Smooth muscle cell (in vitro differentiated cells): ENCODE measurements around the gene MCM5. TPM values are rescaled to one million over a fixed set of nuclear protein-coding genes. Genes with fewer than 3 reads are reported as not detected.
"Not testable (repeated sequence)": the region's sequence is repeated elsewhere in the genome, so short reads cannot be mapped to it uniquely, and the experiment has no call there.

Source experiments
- DNase-seq: peaks from one replicate; lab custom pipeline; 2025; ENCODE audit not compliant: unreplicated experiment; lab: John Stamatoyannopoulos, UW
- H2AFZ ChIP-seq: fragments of 200-600 bp; sonication (generic); 2 replicates; pipeline ENCODE4 v1.6.0; 2016; ENCODE audit warnings: antibody characterized with exemption, low read depth, mild to moderate bottlenecking
- H3F3A ChIP-seq: fragments of 200-600 bp; sonication (generic); 2 replicates; pipeline ENCODE4 v1.6.0; 2017; ENCODE audit warnings: antibody characterized with exemption, low read depth
- H3K27ac ChIP-seq: fragments of 200-600 bp; sonication (generic); 2 replicates; pipeline ENCODE4 v1.5.1; 2016; ENCODE audit warnings: low read depth, mild to moderate bottlenecking
- H3K27me3 ChIP-seq: fragments of 200-600 bp; sonication (generic); 2 replicates; pipeline ENCODE4 v1.6.1; 2016; ENCODE audit warnings: low read depth, mild to moderate bottlenecking
- H3K36me3 ChIP-seq: fragments of 200-600 bp; sonication (generic); 2 replicates; pipeline ENCODE4 v1.5.1; 2016; ENCODE audit warnings: low read depth
- H3K4me1 ChIP-seq: fragments of 200-600 bp; sonication (generic); 2 replicates; pipeline ENCODE4 v1.5.1; 2016; ENCODE audit warnings: low read depth
- H3K4me2 ChIP-seq: fragments of 200-600 bp; sonication (generic); 2 replicates; pipeline ENCODE4 v1.6.0; 2016; ENCODE audit warnings: mild to moderate bottlenecking
- H3K4me3 ChIP-seq: fragments of 200-600 bp; sonication (generic); 2 replicates; pipeline ENCODE4 v1.5.1; 2016; ENCODE audit warnings: mild to moderate bottlenecking
- H3K79me2 ChIP-seq: fragments of 200-600 bp; sonication (generic); 2 replicates; pipeline ENCODE4 v1.6.0; 2016; ENCODE audit warnings: low read depth, mild to moderate bottlenecking
- H3K9ac ChIP-seq: fragments of 200-600 bp; sonication (generic); 2 replicates; pipeline ENCODE4 v1.6.0; 2016; ENCODE audit warnings: low read depth
- H3K9me3 ChIP-seq: fragments of 200-600 bp; sonication (generic); replicated peaks from 2 replicates; pipeline ENCODE4 v1.5.1; 2016; ENCODE audit warnings: low read depth
- H4K20me1 ChIP-seq: fragments of 200-600 bp; sonication (generic); 2 replicates; pipeline ENCODE4 v1.6.0; 2016; ENCODE audit warnings: low read depth
- WGBS: methylation state at CpG from one replicate; pipeline ENCODE4 v1.1.7; 2016; ENCODE audit warnings: low lambda C conversion rate; 5-methylcytosine and 5-hydroxymethylcytosine counted together
- polyA plus RNA-seq: library from polyadenylated mRNA; unstranded; fragments of >200 nt; fragmentation: Nextera tagmentation; extraction: Ambion mirVana; gene quantifications from 2 replicates; pipeline ENCODE4 v1.2.1, GENCODE V29; 2016
- total RNA-seq: library from RNA; depleted of rRNA; stranded (reverse); fragments of >200 nt; gene quantifications from 2 replicates; pipeline ENCODE4 v1.2.3, GENCODE V29; 2014
- TF ChIP-seq, protein P1 (sequence below): fragments of 200-600 bp; sonication (generic); IDR thresholded peaks from 2 replicates; pipeline ENCODE4 v1.5.1; 2017; ENCODE audit warnings: borderline replicate concordance, mild to moderate bottlenecking, antibody characterized with exemption; ENCODE audit not compliant: insufficient read depth, poor library complexity, severe bottlenecking

Gene MCM5
- total and polyA plus RNA-seq, 2 experiments from 2014 or later, result 28.7 to 31.9 TPM

- Histone ChIP-seq H3F3A (no peaks in the 10 kb centered on the region), H4K20me1 (no peaks in the 10 kb centered on the region), H3K27ac (no peak overlapping the region), H3K4me2 (no peak overlapping the region), H3K9me3 (no peaks in the 10 kb centered on the region), H3K4me3 (no peak overlapping the region), H3K79me2 (no peaks in the 10 kb centered on the region), H2AFZ (no peak overlapping the region), H3K36me3 (no peaks in the 10 kb centered on the region), H3K4me1 (peaks cover 6% of the 10 kb centered on the region), H3K27me3 (no peaks in the 10 kb centered on the region), H3K9ac (no peak overlapping the region)
- no peak for DNase-seq
- TF ChIP-seq, protein P1, sequence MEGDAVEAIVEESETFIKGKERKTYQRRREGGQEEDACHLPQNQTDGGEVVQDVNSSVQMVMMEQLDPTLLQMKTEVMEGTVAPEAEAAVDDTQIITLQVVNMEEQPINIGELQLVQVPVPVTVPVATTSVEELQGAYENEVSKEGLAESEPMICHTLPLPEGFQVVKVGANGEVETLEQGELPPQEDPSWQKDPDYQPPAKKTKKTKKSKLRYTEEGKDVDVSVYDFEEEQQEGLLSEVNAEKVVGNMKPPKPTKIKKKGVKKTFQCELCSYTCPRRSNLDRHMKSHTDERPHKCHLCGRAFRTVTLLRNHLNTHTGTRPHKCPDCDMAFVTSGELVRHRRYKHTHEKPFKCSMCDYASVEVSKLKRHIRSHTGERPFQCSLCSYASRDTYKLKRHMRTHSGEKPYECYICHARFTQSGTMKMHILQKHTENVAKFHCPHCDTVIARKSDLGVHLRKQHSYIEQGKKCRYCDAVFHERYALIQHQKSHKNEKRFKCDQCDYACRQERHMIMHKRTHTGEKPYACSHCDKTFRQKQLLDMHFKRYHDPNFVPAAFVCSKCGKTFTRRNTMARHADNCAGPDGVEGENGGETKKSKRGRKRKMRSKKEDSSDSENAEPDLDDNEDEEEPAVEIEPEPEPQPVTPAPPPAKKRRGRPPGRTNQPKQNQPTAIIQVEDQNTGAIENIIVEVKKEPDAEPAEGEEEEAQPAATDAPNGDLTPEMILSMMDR, result no peak
- 96% methylated on average over 5 of the region's 5 CpGs for WGBS
Observed at GRCh38 chr22:35394810-35395563, 5.0 kb upstream of the MCM5 start.

DNA sequence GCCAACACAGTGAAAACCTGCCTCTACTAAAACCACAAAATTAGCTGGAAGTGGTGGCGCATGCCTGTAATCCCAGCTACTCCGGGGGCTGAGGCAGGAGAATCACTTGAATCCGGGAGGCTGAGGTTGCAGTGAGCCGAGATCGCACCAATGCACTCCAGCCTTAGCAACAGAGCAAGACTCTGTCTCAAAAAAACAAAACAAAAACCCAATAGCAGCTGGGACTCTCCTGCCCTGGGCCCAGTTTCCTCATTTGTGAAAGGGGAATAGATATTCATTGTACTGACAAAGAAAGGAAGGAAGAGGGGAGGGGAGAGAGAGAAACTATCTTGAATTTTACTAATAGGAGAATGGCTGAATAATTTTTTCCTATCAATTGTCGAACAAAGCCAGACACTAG lies 3.3 kb upstream of the MCM5 start:
- not testable (repeated sequence) for H4K20me1 ChIP-seq, H3K27ac ChIP-seq, H3K4me3 ChIP-seq, H3K27me3 ChIP-seq, H3K9me3 ChIP-seq, H3F3A ChIP-seq, DNase-seq, H3K36me3 ChIP-seq, H3K9ac ChIP-seq, H2AFZ ChIP-seq, H3K4me1 ChIP-seq, H3K4me2 ChIP-seq
- peaks cover 11% of the 10 kb centered on the region for H3K79me2 ChIP-seq
- WGBS, result 80% methylated on average over 6 of the region's 6 CpGs

- Histone ChIP-seq H3K27ac (no peak overlapping the region), H3K4me3 (no peak overlapping the region), H3K36me3 (no peaks in the 10 kb centered on the region), H4K20me1 (no peaks in the 10 kb centered on the region), H3K79me2 (peaks cover 11% of the 10 kb centered on the region), H3K9ac (no peak overlapping the region), H3K27me3 (no peaks in the 10 kb centered on the region), H2AFZ (no peak overlapping the region), H3K9me3 (no peaks in the 10 kb centered on the region), H3F3A (no peaks in the 10 kb centered on the region), H3K4me1 (peaks cover 6% of the 10 kb centered on the region), H3K4me2 (no peak overlapping the region)
- DNase-seq, result no peak
- 89% methylated on average over 13 of the region's 13 CpGs for WGBS
- TF ChIP-seq, protein P1, result no peak
Observed at GRCh38 chr22:35397095-35397904, 2.6 kb upstream of the MCM5 start.

- H3K9me3 ChIP-seq, result no peaks in the 10 kb centered on the region
- no peak overlapping the region for H3K27ac ChIP-seq
- WGBS, result 98% methylated on average over 4 of the region's 4 CpGs
- H3F3A ChIP-seq, result no peaks in the 10 kb centered on the region
- no peak overlapping the region for H3K4me3 ChIP-seq
- no peak overlapping the region for H2AFZ ChIP-seq
- H3K4me2 ChIP-seq, result no peak overlapping the region
- no peaks in the 10 kb centered on the region for H4K20me1 ChIP-seq
- H3K79me2 ChIP-seq, result peaks cover 11% of the 10 kb centered on the region
- no peaks in the 10 kb centered on the region for H3K27me3 ChIP-seq
- H3K9ac ChIP-seq, result no peak overlapping the region
- no peaks in the 10 kb centered on the region for H3K36me3 ChIP-seq
- no peak for DNase-seq
- H3K4me1 ChIP-seq, result peaks cover 6% of the 10 kb centered on the region
- TF ChIP-seq, protein P1, result no peak
Observed at GRCh38 chr22:35398591-35398973, 1.4 kb upstream of the MCM5 start.
